ENCODE results near the gene TRIM67.

GRCh38 chr1:231186356-231187115 lies 24.7 kb downstream of the TRIM67 start:
- TF ChIP-seq EZH2 (IDR thresholded peaks at IDR 0.05; ENCODE audit: insufficient read depth, poor library complexity, severe bottlenecking) (no peak), EZH2phosphoT487 (IDR thresholded peaks at IDR 0.05; ENCODE audit: insufficient read depth, low read depth) (no peak)
